GM23248 (cell line): ENCODE measurements around the gene RWDD3.

ENCODE experiments used
- EZH2 ChIP-seq: fragments of 200-600 bp; sonication (generic); IDR thresholded peaks from 2 replicates; pipeline ENCODE4 v1.6.1; 2018; ENCODE audit warnings: antibody characterized with exemption, mild to moderate bottlenecking; ENCODE audit not compliant: insufficient read depth, poor library complexity, severe bottlenecking
- EZH2phosphoT487 ChIP-seq: fragments of 200-600 bp; sonication (generic); IDR thresholded peaks from 2 replicates; pipeline ENCODE4 v1.6.1; 2018; ENCODE audit warnings: antibody characterized with exemption, moderate library complexity, mild to moderate bottlenecking, low read depth; ENCODE audit not compliant: insufficient read depth

- no peak for TF ChIP-seq EZH2
- TF ChIP-seq EZH2phosphoT487, result no peak
Measured at GRCh38 chr1:95287081-95287480, 53.1 kb downstream of the RWDD3 start.
